ENCODE data around the gene KRTAP10-6. TPM values are rescaled to one million over a fixed set of nuclear protein-coding genes. Genes with fewer than 3 reads are reported as not detected.
"Not testable (repeated sequence)": the region's sequence is repeated elsewhere in the genome, so short reads cannot be mapped to it uniquely, and the experiment has no call there.

Gene KRTAP10-6
- polyA plus RNA-seq, 4 donors, result not detected

- Histone ChIP-seq H3K27me3 (ENCODE audit: control insufficient read depth in 3 of 3, insufficient read depth in 3 of 3, low read length in 3 of 3) (peaks cover 0 to 7% (median 0%) of the 10 kb centered on the region in 3 donors), H3K9me3 (ENCODE audit: control insufficient read depth in 2 of 2, insufficient read depth in 1 of 2, low read depth in 1 of 2, low read length in 1 of 2) (peaks cover 0 to 18% of the 10 kb centered on the region in 2 donors), H3K4me1 (ENCODE audit: control insufficient read depth in 3 of 3, insufficient read depth in 2 of 3, low read depth in 1 of 3, low read length in 2 of 3) (no peaks in the 10 kb centered on the region), H3K4me3 (ENCODE audit: low read depth in 1 of 3, low read length in 3 of 3) (no peak overlapping the region), H3K27ac (ENCODE audit: low read depth in 1 of 3, low read length in 2 of 3) (no peak overlapping the region), H3K36me3 (ENCODE audit: control insufficient read depth in 3 of 3, insufficient read depth in 2 of 3, low read depth in 1 of 3, low read length in 3 of 3) (no peaks in the 10 kb centered on the region)
- 74 to 80% (median 76%) methylated on average over 4 of the region's 4 CpGs for WGBS, 3 donors
- FAIRE-seq (no peak), DNase-seq (no peak)
These were observed 14.2 kb upstream of the KRTAP10-6 start for GRCh38 chr21:44606495-44606894.

- Histone ChIP-seq H3K9me3 (ENCODE audit: control insufficient read depth in 2 of 2, insufficient read depth in 1 of 2, low read depth in 1 of 2, low read length in 1 of 2) (peaks cover 0 to 8% of the 10 kb centered on the region in 2 donors), H3K36me3 (ENCODE audit: control insufficient read depth in 3 of 3, insufficient read depth in 2 of 3, low read depth in 1 of 3, low read length in 3 of 3) (no peaks in the 10 kb centered on the region), H3K27me3 (ENCODE audit: control insufficient read depth in 3 of 3, insufficient read depth in 3 of 3, low read length in 3 of 3) (peaks cover 0 to 12% (median 0%) of the 10 kb centered on the region in 3 donors), H3K4me1 (ENCODE audit: control insufficient read depth in 3 of 3, insufficient read depth in 2 of 3, low read depth in 1 of 3, low read length in 2 of 3) (no peaks in the 10 kb centered on the region), H3K27ac (ENCODE audit: low read depth in 1 of 3, low read length in 2 of 3) (no peak overlapping the region), H3K4me3 (ENCODE audit: low read depth in 1 of 3, low read length in 3 of 3) (no peak overlapping the region)
- 78 to 82% (median 78%) methylated on average over 8 of the region's 8 CpGs for WGBS, 3 donors
- FAIRE-seq (no peak), DNase-seq (no peak)
These were observed 11.6 kb upstream of the KRTAP10-6 start for GRCh38 chr21:44603911-44604310.

GRCh38 chr21:44603109-44603875 is 11.0 kb upstream of the KRTAP10-6 start:
- no peaks in the 10 kb centered on the region for H3K36me3 ChIP-seq (ENCODE audit: control insufficient read depth in 3 of 3, insufficient read depth in 2 of 3, low read depth in 1 of 3, low read length in 3 of 3)
- H3K9me3 ChIP-seq (ENCODE audit: control insufficient read depth in 2 of 2, insufficient read depth in 1 of 2, low read depth in 1 of 2, low read length in 1 of 2), result peaks cover 0 to 8% of the 10 kb centered on the region in 2 donors
- FAIRE-seq, result no peak
- peaks cover 0 to 12% (median 0%) of the 10 kb centered on the region in 3 donors for H3K27me3 ChIP-seq (ENCODE audit: control insufficient read depth in 3 of 3, insufficient read depth in 3 of 3, low read length in 3 of 3)
- no peak overlapping the region for H3K4me3 ChIP-seq (ENCODE audit: low read depth in 1 of 3, low read length in 3 of 3)
- no peaks in the 10 kb centered on the region for H3K4me1 ChIP-seq (ENCODE audit: control insufficient read depth in 3 of 3, insufficient read depth in 2 of 3, low read depth in 1 of 3, low read length in 2 of 3)
- H3K27ac ChIP-seq (ENCODE audit: low read depth in 1 of 3, low read length in 2 of 3), result no peak overlapping the region
- 41 to 58% (median 45%) methylated on average over 17 of the region's 17 CpGs for WGBS, 3 donors
- DNase-seq, result no peak

GRCh38 chr21:44602463-44602850 is 10.2 kb upstream of the KRTAP10-6 start:
- Histone ChIP-seq H3K4me1 (ENCODE audit: control insufficient read depth in 3 of 3, insufficient read depth in 2 of 3, low read depth in 1 of 3, low read length in 2 of 3) (no peaks in the 10 kb centered on the region), H3K36me3 (ENCODE audit: control insufficient read depth in 3 of 3, insufficient read depth in 2 of 3, low read depth in 1 of 3, low read length in 3 of 3) (no peaks in the 10 kb centered on the region), H3K27ac (ENCODE audit: low read depth in 1 of 3, low read length in 2 of 3) (no peak overlapping the region), H3K27me3 (ENCODE audit: control insufficient read depth in 3 of 3, insufficient read depth in 3 of 3, low read length in 3 of 3) (peaks cover 0 to 12% (median 0%) of the 10 kb centered on the region in 3 donors), H3K4me3 (ENCODE audit: low read depth in 1 of 3, low read length in 3 of 3) (no peak overlapping the region), H3K9me3 (ENCODE audit: control insufficient read depth in 2 of 2, insufficient read depth in 1 of 2, low read depth in 1 of 2, low read length in 1 of 2) (peaks cover 0 to 8% of the 10 kb centered on the region in 2 donors)
- 60 to 80% (median 68%) methylated on average over 15 to 21 of the region's 21 CpGs for WGBS, 3 donors
- DNase-seq (no peak), FAIRE-seq (no peak)

- Histone ChIP-seq H3K4me1 (ENCODE audit: control insufficient read depth in 3 of 3, insufficient read depth in 2 of 3, low read depth in 1 of 3, low read length in 2 of 3) (no peaks in the 10 kb centered on the region), H3K27ac (ENCODE audit: low read depth in 1 of 3, low read length in 2 of 3) (no peak overlapping the region), H3K9me3 (ENCODE audit: control insufficient read depth in 2 of 2, insufficient read depth in 1 of 2, low read depth in 1 of 2, low read length in 1 of 2) (peaks cover 0 to 8% of the 10 kb centered on the region in 2 donors), H3K27me3 (ENCODE audit: control insufficient read depth in 3 of 3, insufficient read depth in 3 of 3, low read length in 3 of 3) (peaks cover 0 to 12% (median 0%) of the 10 kb centered on the region in 3 donors), H3K4me3 (ENCODE audit: low read depth in 1 of 3, low read length in 3 of 3) (no peak overlapping the region), H3K36me3 (ENCODE audit: control insufficient read depth in 3 of 3, insufficient read depth in 2 of 3, low read depth in 1 of 3, low read length in 3 of 3) (no peaks in the 10 kb centered on the region)
- 66 to 78% (median 72%) methylated on average over 22 to 23 of the region's 23 CpGs for WGBS, 3 donors
- FAIRE-seq (no peak), DNase-seq (no peak)
These were observed 9.5 kb upstream of the KRTAP10-6 start for GRCh38 chr21:44601596-44602462.

- not testable (repeated sequence) for FAIRE-seq; H3K36me3 ChIP-seq (ENCODE audit: control insufficient read depth in 3 of 3, insufficient read depth in 2 of 3, low read depth in 1 of 3, low read length in 3 of 3); H3K4me1 ChIP-seq (ENCODE audit: control insufficient read depth in 3 of 3, insufficient read depth in 2 of 3, low read depth in 1 of 3, low read length in 2 of 3); H3K27ac ChIP-seq (ENCODE audit: low read depth in 1 of 3, low read length in 2 of 3); DNase-seq; H3K4me3 ChIP-seq (ENCODE audit: low read depth in 1 of 3, low read length in 3 of 3); H3K9me3 ChIP-seq (ENCODE audit: control insufficient read depth in 2 of 2, insufficient read depth in 1 of 2, low read depth in 1 of 2, low read length in 1 of 2)
- H3K27me3 ChIP-seq (ENCODE audit: control insufficient read depth in 3 of 3, insufficient read depth in 3 of 3, low read length in 3 of 3), result peaks cover 0 to 12% (median 0%) of the 10 kb centered on the region in 3 donors
- 51 to 65% (median 54%) methylated on average over 10 of the region's 10 CpGs for WGBS, 3 donors
These were observed 8.8 kb upstream of the KRTAP10-6 start for GRCh38 chr21:44601091-44601490.

GRCh38 chr21:44600118-44600978 is 8.0 kb upstream of the KRTAP10-6 start, which contains the start of gene KRTAP10-7:
Gene KRTAP10-7, plus strand, starts transcription at chr21:44600597. Its CDS starts 25 bp downstream, at chr21:44600622.
- H3K36me3 ChIP-seq (ENCODE audit: control insufficient read depth in 3 of 3, insufficient read depth in 2 of 3, low read depth in 1 of 3, low read length in 3 of 3); FAIRE-seq; H3K27ac ChIP-seq (ENCODE audit: low read depth in 1 of 3, low read length in 2 of 3); H3K9me3 ChIP-seq (ENCODE audit: control insufficient read depth in 2 of 2, insufficient read depth in 1 of 2, low read depth in 1 of 2, low read length in 1 of 2); H3K4me1 ChIP-seq (ENCODE audit: control insufficient read depth in 3 of 3, insufficient read depth in 2 of 3, low read depth in 1 of 3, low read length in 2 of 3); DNase-seq; H3K4me3 ChIP-seq (ENCODE audit: low read depth in 1 of 3, low read length in 3 of 3): not testable (repeated sequence)
- 66 to 71% (median 67%) methylated on average over 20 to 23 of the region's 23 CpGs for WGBS, 3 donors
- peaks cover 0 to 12% (median 0%) of the 10 kb centered on the region in 3 donors for H3K27me3 ChIP-seq (ENCODE audit: control insufficient read depth in 3 of 3, insufficient read depth in 3 of 3, low read length in 3 of 3)

Measured in small intestine (tissue), 7 donors.